Activated gamma-delta T cell (primary cell): ENCODE data around the gene AGAP1.

Source experiments
- DNase-seq: peaks from one replicate; lab custom pipeline; 2025; lab: John Stamatoyannopoulos, UW

AGAP1 gene

GRCh38 chr2:235999011-235999410 is 505.2 kb downstream of the AGAP1 start:
- no peak for DNase-seq

- DNase-seq = no peak
These were observed 507.5 kb downstream of the AGAP1 start for GRCh38 chr2:236001166-236001828.

GRCh38 chr2:236001854-236002253 is 508.0 kb downstream of the AGAP1 start:
- DNase-seq = no peak

- no peak for DNase-seq
These were observed 514.2 kb downstream of the AGAP1 start for GRCh38 chr2:236008006-236008405.

GRCh38 chr2:236008857-236009256 is 515.0 kb downstream of the AGAP1 start:
- no peak for DNase-seq

GRCh38 chr2:236010920-236011685 is 517.3 kb downstream of the AGAP1 start:
- DNase-seq = no peak

- DNase-seq = no peak
These were observed 518.3 kb downstream of the AGAP1 start for GRCh38 chr2:236012155-236012554.

- DNase-seq = no peak
These were observed 520.7 kb downstream of the AGAP1 start for GRCh38 chr2:236014408-236015131.

- no peak for DNase-seq
These were observed 521.3 kb downstream of the AGAP1 start for GRCh38 chr2:236015171-236015570.

- DNase-seq = no peak
These were observed 522.7 kb downstream of the AGAP1 start for GRCh38 chr2:236016496-236016895.

- no peak for DNase-seq
These were observed 523.6 kb downstream of the AGAP1 start for GRCh38 chr2:236017446-236017845.

- DNase-seq = no peak
These were observed 525.6 kb downstream of the AGAP1 start for GRCh38 chr2:236019434-236019833.

GRCh38 chr2:236021499-236022057 is 527.7 kb downstream of the AGAP1 start:
- no peak for DNase-seq

- DNase-seq = no peak
These were observed 528.3 kb downstream of the AGAP1 start for GRCh38 chr2:236022128-236022527.

- no peak for DNase-seq
These were observed 532.0 kb downstream of the AGAP1 start for GRCh38 chr2:236025892-236026291.

GRCh38 chr2:236026841-236027240 is 533.0 kb downstream of the AGAP1 start:
- no peak for DNase-seq

GRCh38 chr2:236028066-236028465 is 534.2 kb downstream of the AGAP1 start:
- DNase-seq = no peak

GRCh38 chr2:236033462-236033861 is 539.6 kb downstream of the AGAP1 start:
- DNase-seq = no peak

GRCh38 chr2:236034974-236035373 is 541.1 kb downstream of the AGAP1 start:
- no peak for DNase-seq

- DNase-seq = no peak
These were observed 542.2 kb downstream of the AGAP1 start for GRCh38 chr2:236036045-236036444.

- no peak for DNase-seq
These were observed 544.3 kb downstream of the AGAP1 start for GRCh38 chr2:236038096-236038495.

- no peak for DNase-seq
These were observed 546.9 kb downstream of the AGAP1 start for GRCh38 chr2:236040600-236041328.
